WTC11 (cell line): ENCODE data around the gene LRRFIP2. TPM values are rescaled to one million over a fixed set of nuclear protein-coding genes. Genes with fewer than 3 reads are reported as not detected.

Experiments used
- ATAC-seq: fragments of 200-7000 bp; cut with Tn5 transposase; 2 replicates; pipeline ENCODE4 v1.10.0; 2021; ENCODE audit warnings: mild to moderate bottlenecking, moderate library complexity
- CTCF ChIA-PET: fragments of 300-600 bp; sonication (Branson Sonifier 250); formaldehyde crosslinking; loops from one replicate; lab custom pipeline; 2021; ENCODE audit warnings: antibody characterized with exemption; lab: Charles Lee
- POLR2A ChIA-PET: fragments of 350-600 bp; sonication (Branson Sonifier 250); formaldehyde crosslinking; loops from one replicate; lab custom pipeline; 2021; ENCODE audit warnings: antibody characterized with exemption; lab: Charles Lee
- DNase-seq: peaks from one replicate; pipeline ENCODE4 v3.0.0; 2021; ENCODE audit warnings: low spot score
- H3K27ac Mint-ChIP-seq: 2 replicates; pipeline ENCODE4 v1.8.0; 2021; ENCODE audit warnings: mixed read lengths
- H3K27me3 Mint-ChIP-seq: 2 replicates; pipeline ENCODE4 v1.8.0; 2021; ENCODE audit warnings: low read depth, mild to moderate bottlenecking, moderate library complexity, mixed read lengths
- H3K36me3 Mint-ChIP-seq: 2 replicates; pipeline ENCODE4 v1.8.0; 2021; ENCODE audit warnings: mixed read lengths
- H3K4me1 Mint-ChIP-seq: 2 replicates; pipeline ENCODE4 v1.8.0; 2022; ENCODE audit warnings: mixed read lengths
- H3K4me3 Mint-ChIP-seq: 2 replicates; pipeline ENCODE4 v1.8.0; 2021; ENCODE audit warnings: mild to moderate bottlenecking, moderate library complexity, mixed read lengths
- H3K9me3 Mint-ChIP-seq: 2 replicates; pipeline ENCODE4 v1.8.0; 2021; ENCODE audit warnings: mixed read lengths
- ARID4B ChIP-seq: sonication (generic); formaldehyde crosslinking; IDR thresholded peaks from 2 replicates; pipeline ENCODE4 v1.8.0; 2023; ENCODE audit warnings: missing genetic modification reagents, mild to moderate bottlenecking, borderline replicate concordance
- ATF3 ChIP-seq: sonication (generic); formaldehyde crosslinking; conservative IDR thresholded peaks from 2 replicates; pipeline ENCODE4 v1.8.1; 2022; ENCODE audit warnings: mild to moderate bottlenecking, missing genetic modification reagents
- ATF6 ChIP-seq: sonication (generic); formaldehyde crosslinking; IDR thresholded peaks from 2 replicates; pipeline ENCODE4 v1.8.1; 2023; ENCODE audit warnings: mild to moderate bottlenecking, missing genetic modification reagents
- CREB1 ChIP-seq: sonication (generic); formaldehyde crosslinking; IDR thresholded peaks from 2 replicates; pipeline ENCODE4 v1.8.0; 2023; ENCODE audit warnings: mild to moderate bottlenecking, missing genetic modification reagents
- E2F4 ChIP-seq: sonication (generic); formaldehyde crosslinking; IDR thresholded peaks from 2 replicates; pipeline ENCODE4 v1.8.1; 2022; ENCODE audit warnings: low read depth, mild to moderate bottlenecking, moderate library complexity, missing genetic modification reagents, borderline replicate concordance
- FOXP1 ChIP-seq: sonication (generic); formaldehyde crosslinking; IDR thresholded peaks from 2 replicates; pipeline ENCODE4 v1.8.0; 2022; ENCODE audit warnings: missing genetic modification reagents, mild to moderate bottlenecking, moderate library complexity, borderline replicate concordance
- IRF2 ChIP-seq: sonication (generic); formaldehyde crosslinking; IDR thresholded peaks from 2 replicates; pipeline ENCODE4 v1.8.0; 2022; ENCODE audit warnings: low read depth, missing genetic modification reagents, borderline replicate concordance
- JAZF1 ChIP-seq: fragments of 250-450 bp; sonication (Bioruptor Pico); IDR thresholded peaks from 2 replicates; pipeline ENCODE4 v1.9.0; 2021; ENCODE audit warnings: moderate library complexity, mild to moderate bottlenecking, inconsistent platforms
- JUN ChIP-seq: sonication (generic); formaldehyde crosslinking; IDR thresholded peaks from 2 replicates; pipeline ENCODE4 v1.8.0; 2023; ENCODE audit warnings: mild to moderate bottlenecking, missing genetic modification reagents
- NR2C2 ChIP-seq: sonication (generic); formaldehyde crosslinking; IDR thresholded peaks from 2 replicates; pipeline ENCODE4 v1.8.0; 2022; ENCODE audit warnings: mild to moderate bottlenecking, missing genetic modification reagents
- OVOL2 ChIP-seq: fragments of 250-450 bp; sonication (Bioruptor Pico); IDR thresholded peaks from 2 replicates; pipeline ENCODE4 v1.9.0; 2021; ENCODE audit warnings: mild to moderate bottlenecking, borderline replicate concordance
- PREB ChIP-seq: sonication (generic); formaldehyde crosslinking; IDR thresholded peaks from 2 replicates; pipeline ENCODE4 v1.8.1; 2022; ENCODE audit warnings: mild to moderate bottlenecking, missing genetic modification reagents, moderate library complexity, borderline replicate concordance
- STAT6 ChIP-seq: sonication (generic); formaldehyde crosslinking; conservative IDR thresholded peaks from 2 replicates; pipeline ENCODE4 v1.8.1; 2023; ENCODE audit warnings: mild to moderate bottlenecking, low read depth, missing genetic modification reagents, moderate library complexity
- ZNF263 ChIP-seq: sonication (generic); formaldehyde crosslinking; IDR thresholded peaks from 2 replicates; pipeline ENCODE4 v1.8.1; 2022; ENCODE audit warnings: low read depth, mild to moderate bottlenecking, moderate library complexity, missing genetic modification reagents
- ZNF512 ChIP-seq: sonication (generic); formaldehyde crosslinking; IDR thresholded peaks from 2 replicates; pipeline ENCODE4 v1.8.1; 2022; ENCODE audit warnings: missing genetic modification reagents, borderline replicate concordance
- ZNF671 ChIP-seq: fragments of 250-450 bp; sonication (Bioruptor Pico); IDR thresholded peaks from 2 replicates; pipeline ENCODE4 v1.8.0; 2021; ENCODE audit warnings: mild to moderate bottlenecking
- total RNA-seq: library from RNA; stranded (reverse); gene quantifications from 3 replicates; pipeline ENCODE4 v1.2.3, GENCODE V29; 2021

LRRFIP2 gene
- total RNA-seq, 1 experiment from 2014 or later, result 23.7 TPM

- TF ChIP-seq E2F4 (CRISPR knock-in tag) (no peak), FOXP1 (CRISPR knock-in tag) (no peak), ZNF671 (CRISPR knock-in tag) (no peak), ZNF263 (CRISPR knock-in tag) (no peak)
These were observed 24.6 kb upstream of the LRRFIP2 start (continued) for GRCh38 chr3:37198996-37199395.

- ChIA-PET POLR2A (no interaction called here), CTCF (no interaction called here)
- Mint-ChIP-seq H3K4me1 (peaks cover 6% of the 10 kb centered on the region; the same call in 1 of the 2 replicates), H3K36me3 (no peaks in the 10 kb centered on the region), H3K9me3 (peaks cover 6% of the 10 kb centered on the region), H3K27me3 (no peaks in the 10 kb centered on the region; the same call in 1 of the 2 replicates), H3K27ac (no peak overlapping the region), H3K4me3 (no peak overlapping the region)
- TF ChIP-seq JAZF1 (CRISPR knock-in tag) (no peak), ZNF263 (CRISPR knock-in tag) (no peak), ARID4B (CRISPR knock-in tag) (no peak), STAT6 (CRISPR knock-in tag) (no peak), FOXP1 (CRISPR knock-in tag) (no peak), PREB (CRISPR knock-in tag) (no peak), JUN (CRISPR knock-in tag) (no peak), ZNF512 (no peak), IRF2 (no peak), CREB1 (CRISPR knock-in tag) (no peak), ATF3 (no peak), ATF6 (CRISPR knock-in tag) (no peak), OVOL2 (CRISPR knock-in tag) (no peak), NR2C2 (no peak)
- DNase-seq (no peak), ATAC-seq (no peak)
These were observed 24.2 kb upstream of the LRRFIP2 start for GRCh38 chr3:37198547-37198946.
